ENCODE measurements around the gene C1QL1. TPM values are rescaled to one million over a fixed set of nuclear protein-coding genes. Genes with fewer than 3 reads are reported as not detected.

Gene C1QL1
- total and polyA plus RNA-seq, 2 of the 13 experiments (the other 11 are each of a cell fraction or from before 2014, with no cell fraction given): 0.11 TPM

- no peak overlapping the region for H3K4me3 ChIP-seq (replicated peaks in 1 of 3; ENCODE audit: insufficient read depth in 1 of 3, low read depth in 2 of 3, low read length in 3 of 3)
- H3K4me2 ChIP-seq (ENCODE audit: low read depth, low read length): no peak overlapping the region
- intact Hi-C loops (cut with micrococcal nuclease; ENCODE audit: unreplicated experiment): loop anchor here (1.0 kb wide), 1 partner anchor 32 kb away; the partner anchor contains the start of gene KIF18B
- CTCF ChIA-PET (ENCODE audit: low intra/inter-chr PET ratio, low total read pairs): no interaction called here
- H3K9ac ChIP-seq (ENCODE audit: insufficient read depth, low read depth, low read length): no peak overlapping the region
- no TSS peak for BruUV-seq (replicated peaks)
- no peak overlapping the region for H3K27ac ChIP-seq (ENCODE audit: extremely low read length, insufficient read depth, low read length)
- H4K20me1 ChIP-seq (ENCODE audit: insufficient read depth, low read length): no peaks in the 10 kb centered on the region
- ATAC-seq (no peak), DNase-seq (ENCODE audit: low spot score) (no peak), FAIRE-seq (no peak)
- no peaks in the 10 kb centered on the region for H3K36me3 ChIP-seq (replicated peaks in 1 of 2; ENCODE audit: control insufficient read depth in 1 of 2, insufficient read depth in 2 of 2, low read length in 2 of 2)
- peak; percentile 76; the same call in 1 of the 2 replicates for TF ChIP-seq TFAP4 (IDR thresholded peaks at IDR 0.05; ENCODE audit: borderline replicate concordance, low read depth)
- no peak for TF ChIP-seq ATF4 (CRISPR knock-in tag; IDR thresholded peaks at IDR 0.05)
- in situ Hi-C loops (cut with HindIII; ENCODE audit: extremely low pct_ligation_motif_present, low pct_unique_long_range_greater_than_20kb): no loop called here
- H2AFZ ChIP-seq (ENCODE audit: low read length): no peak overlapping the region
- H3K27me3 ChIP-seq (ENCODE audit: control insufficient read depth in 1 of 2, insufficient read depth in 2 of 2, low read length in 2 of 2): peaks cover 15 to 62% of the 10 kb centered on the region in 2 experiments
- no peaks in the 10 kb centered on the region for H3K9me3 ChIP-seq (ENCODE audit: low read length)
- WGBS (ENCODE audit: low lambda C conversion rate): 8% methylated on average over 7 of the region's 9 CpGs
- H3K4me1 ChIP-seq (ENCODE audit: insufficient read depth, low read length): peaks cover 30% of the 10 kb centered on the region
- H3K79me2 ChIP-seq (ENCODE audit: insufficient read depth, low read length): no peaks in the 10 kb centered on the region
- POLR2A ChIA-PET: interaction anchor here (0.5 to 2.8 kb wide), 2 partner anchors 11 to 18 kb away, joined by 3 to 10 read pairs; partner anchors contain the start of gene C1QL1
These were observed 11.4 kb upstream of the C1QL1 start for GRCh38 chr17:44979426-44979995.

GRCh38 chr17:44978807-44979206 is 10.7 kb upstream of the C1QL1 start:
- Histone ChIP-seq H3K9me3 (ENCODE audit: low read length) (no peaks in the 10 kb centered on the region), H3K4me1 (ENCODE audit: insufficient read depth, low read length) (peaks cover 30% of the 10 kb centered on the region), H3K9ac (ENCODE audit: insufficient read depth, low read depth, low read length) (no peak overlapping the region), H3K36me3 (replicated peaks in 1 of 2; ENCODE audit: control insufficient read depth in 1 of 2, insufficient read depth in 2 of 2, low read length in 2 of 2) (no peaks in the 10 kb centered on the region), H3K27ac (ENCODE audit: extremely low read length, insufficient read depth, low read length) (no peak overlapping the region), H2AFZ (ENCODE audit: low read length) (no peak overlapping the region), H3K79me2 (ENCODE audit: insufficient read depth, low read length) (no peaks in the 10 kb centered on the region), H4K20me1 (ENCODE audit: insufficient read depth, low read length) (no peaks in the 10 kb centered on the region), H3K4me2 (ENCODE audit: low read depth, low read length) (no peak overlapping the region), H3K27me3 (ENCODE audit: control insufficient read depth in 1 of 2, insufficient read depth in 2 of 2, low read length in 2 of 2) (peaks cover 15 to 62% of the 10 kb centered on the region in 2 experiments), H3K4me3 (replicated peaks in 1 of 3; ENCODE audit: insufficient read depth in 1 of 3, low read depth in 2 of 3, low read length in 3 of 3) (no peak overlapping the region)
- FAIRE-seq: no peak
- intact Hi-C loops (cut with micrococcal nuclease; ENCODE audit: unreplicated experiment) (loop anchor here (1.0 kb wide), 1 partner anchor 32 kb away; the partner anchor contains the start of gene KIF18B), in situ Hi-C loops (cut with HindIII; ENCODE audit: extremely low pct_ligation_motif_present, low pct_unique_long_range_greater_than_20kb) (no loop called here)
- BruUV-seq (replicated peaks): no TSS peak
- ATAC-seq: no peak
- ChIA-PET POLR2A (no interaction called here), CTCF (ENCODE audit: low intra/inter-chr PET ratio, low total read pairs) (no interaction called here)
- no peak for DNase-seq (ENCODE audit: low spot score)
- 18% methylated on average over 5 of the region's 5 CpGs for WGBS (ENCODE audit: low lambda C conversion rate)
- TF ChIP-seq ISL2 (CRISPR knock-in tag; IDR thresholded peaks at IDR 0.05) (no peak), POGK (CRISPR knock-in tag; conservative IDR thresholded peaks at IDR 0.05) (no peak), KDM2A (CRISPR knock-in tag; IDR thresholded peaks at IDR 0.05; ENCODE audit: borderline replicate concordance, low read depth) (0 out of 2 replicates have a peak, but pooled peaks have one; percentile 5), HCFC1 (IDR thresholded peaks at IDR 0.05; ENCODE audit: low read depth, low read length) (no peak), ZNF24 (IDR thresholded peaks at IDR 0.05) (no peak), ZNF589 (CRISPR knock-in tag; conservative IDR thresholded peaks at IDR 0.05) (no peak), TERF1 (CRISPR knock-in tag; IDR thresholded peaks at IDR 0.05) (no peak), ZNF263 (CRISPR knock-in tag; IDR thresholded peaks at IDR 0.05) (peak; percentile 86), ETV6 (CRISPR knock-in tag; conservative IDR thresholded peaks at IDR 0.05) (no peak), ZIK1 (CRISPR knock-in tag; IDR thresholded peaks at IDR 0.05; ENCODE audit: borderline replicate concordance, low read depth) (no peak), MIER2 (CRISPR knock-in tag; IDR thresholded peaks at IDR 0.05) (no peak), ZFP36L2 (CRISPR knock-in tag; IDR thresholded peaks at IDR 0.05) (no peak)

All from HepG2 (cell line).